Prostate gland (tissue), 2 donors: Measurements from ENCODE around the gene SHBG. TPM values are rescaled to one million over a fixed set of nuclear protein-coding genes. Genes with fewer than 3 reads are reported as not detected.

Experiments
- DNase-seq: peaks from one replicate; pipeline ENCODE4 v3.0.0-alpha.2; 2019; ENCODE audit warnings: low spot score
- H3K27ac ChIP-seq, 2 donors: fragments of 200-600 bp; sonication (generic); 2 replicates each; pipeline ENCODE4 v1.5.1; 2017 to 2019
- H3K27me3 ChIP-seq: fragments of 200-600 bp; sonication (generic); replicated peaks from 2 replicates; pipeline ENCODE4 v1.5.1; 2019; ENCODE audit not compliant: insufficient read depth
- H3K36me3 ChIP-seq, 2 donors: fragments of 200-600 bp; sonication (generic); 1 replicate in 1 of 2; 2 replicates in 1 of 2; pipeline versions ENCODE4 v1.5.1 to v1.8.1; 2017 to 2019
- H3K4me1 ChIP-seq: fragments of 200-600 bp; sonication (generic); replicated peaks from 2 replicates; pipeline ENCODE4 v1.5.1; 2019
- H3K4me3 ChIP-seq, 2 donors: fragments of 200-600 bp; sonication (generic); 2 replicates each; pipeline ENCODE4 v1.5.1; 2017 to 2019
- H3K9me3 ChIP-seq: fragments of 200-600 bp; sonication (generic); 2 replicates; pipeline ENCODE4 v1.5.1; 2017
- CTCF ChIP-seq, 4 experiments: fragments of 200-600 bp in 2 of 4; fragments of 450-650 bp in 2 of 4; sonication (generic) in 2 of 4; IDR thresholded peaks; 1 replicate in 3 of 4; 2 replicates in 1 of 4; pipeline ENCODE4 v1.5.1; 2016 to 2019; ENCODE audit warnings: antibody characterized with exemption in 4 of 4, mild to moderate bottlenecking in 2 of 4, moderate library complexity in 2 of 4
- POLR2A ChIP-seq: fragments of 450-650 bp; IDR thresholded peaks from one replicate; pipeline ENCODE4 v1.6.1; 2016; ENCODE audit warnings: antibody characterized with exemption, mild to moderate bottlenecking
- POLR2AphosphoS5 ChIP-seq: sonication (generic); formaldehyde crosslinking; IDR thresholded peaks from one replicate; pipeline ENCODE4 v1.6.1; 2017; ENCODE audit warnings: antibody characterized with exemption
- WGBS: methylation state at CpG from one replicate; pipeline ENCODE4 v1.1.5; 2018; 5-methylcytosine and 5-hydroxymethylcytosine counted together
- intact Hi-C: fragments of 100-400 bp; cut with DNase I; formaldehyde crosslinking; loops from one replicate; pipeline ENCODE4 v1.14.2; 2022
- total RNA-seq, 2 donors: library from RNA; depleted of rRNA; stranded (reverse); fragments of >200 nt; gene quantifications; one replicate each; pipeline ENCODE4 v1.1.0, GENCODE V29; 2016

The SHBG gene
- total RNA-seq, 2 donors from 2014 or later: 2.1 TPM; not detected in 1

GRCh38 chr17:7656958-7657609 lies 27.1 kb downstream of the SHBG start:
- TF ChIP-seq POLR2AphosphoS5 (no peak), CTCF (IDR thresholded peaks at IDR 0.05) (no peak), POLR2A (no peak)
- Histone ChIP-seq H3K36me3 (no peaks in the 10 kb centered on the region), H3K4me1 (no peaks in the 10 kb centered on the region), H3K4me3 (no peak overlapping the region), H3K9me3 (no peaks in the 10 kb centered on the region), H3K27me3 (no peaks in the 10 kb centered on the region), H3K27ac (no peak overlapping the region)
- intact Hi-C loops: no loop called here
- 50% methylated on average over 10 of the region's 10 CpGs for WGBS
- DNase-seq: no peak

GRCh38 chr17:7667656-7668406 lies 37.9 kb downstream of the SHBG start:
- Histone ChIP-seq H3K4me1 (no peaks in the 10 kb centered on the region), H3K9me3 (no peaks in the 10 kb centered on the region), H3K4me3 (no peak overlapping the region), H3K27ac (no peak overlapping the region), H3K27me3 (no peaks in the 10 kb centered on the region), H3K36me3 (peaks cover 4 to 15% of the 10 kb centered on the region in 2 donors)
- no peak for DNase-seq
- no peak for TF ChIP-seq POLR2A
- TF ChIP-seq POLR2AphosphoS5: no peak
- TF ChIP-seq CTCF (IDR thresholded peaks at IDR 0.05): no peak
- intact Hi-C loops: no loop called here
- 41% methylated on average over 10 of the region's 10 CpGs for WGBS

- H3K27ac ChIP-seq: no peak overlapping the region
- WGBS: 91% methylated on average over 7 of the region's 7 CpGs
- TF ChIP-seq POLR2A (no peak), CTCF (IDR thresholded peaks at IDR 0.05) (no peak), POLR2AphosphoS5 (no peak)
Observed at GRCh38 chr17:7668482-7668881, 38.5 kb downstream of the SHBG start.

GRCh38 chr17:7673239-7673638 lies 43.3 kb downstream of the SHBG start:
- 87% methylated on average over 2 of the region's 2 CpGs for WGBS
- Histone ChIP-seq H3K9me3 (no peaks in the 10 kb centered on the region), H3K27me3 (no peaks in the 10 kb centered on the region), H3K27ac (no peak overlapping the region), H3K36me3 (peaks cover 11 to 36% of the 10 kb centered on the region in 2 donors), H3K4me1 (no peaks in the 10 kb centered on the region), H3K4me3 (no peak overlapping the region)
- intact Hi-C loops: no loop called here
- no peak for DNase-seq
- TF ChIP-seq POLR2A (no peak), POLR2AphosphoS5 (no peak), CTCF (IDR thresholded peaks at IDR 0.05) (no peak)

More at GRCh38 chr17:7668482-7668881, 38.5 kb downstream of the SHBG start:
- Histone ChIP-seq H3K9me3 (no peaks in the 10 kb centered on the region), H3K4me1 (no peaks in the 10 kb centered on the region), H3K36me3 (peaks cover 5 to 20% of the 10 kb centered on the region in 2 donors), H3K27me3 (no peaks in the 10 kb centered on the region), H3K4me3 (no peak overlapping the region)
- intact Hi-C loops: no loop called here
- DNase-seq: no peak
